ENCODE measurements around the gene SLC35F1. TPM values are rescaled to one million over a fixed set of nuclear protein-coding genes. Genes with fewer than 3 reads are reported as not detected.

Gene SLC35F1
- total RNA-seq, 1 donor from 2014 or later = 22.4 TPM

DNA sequence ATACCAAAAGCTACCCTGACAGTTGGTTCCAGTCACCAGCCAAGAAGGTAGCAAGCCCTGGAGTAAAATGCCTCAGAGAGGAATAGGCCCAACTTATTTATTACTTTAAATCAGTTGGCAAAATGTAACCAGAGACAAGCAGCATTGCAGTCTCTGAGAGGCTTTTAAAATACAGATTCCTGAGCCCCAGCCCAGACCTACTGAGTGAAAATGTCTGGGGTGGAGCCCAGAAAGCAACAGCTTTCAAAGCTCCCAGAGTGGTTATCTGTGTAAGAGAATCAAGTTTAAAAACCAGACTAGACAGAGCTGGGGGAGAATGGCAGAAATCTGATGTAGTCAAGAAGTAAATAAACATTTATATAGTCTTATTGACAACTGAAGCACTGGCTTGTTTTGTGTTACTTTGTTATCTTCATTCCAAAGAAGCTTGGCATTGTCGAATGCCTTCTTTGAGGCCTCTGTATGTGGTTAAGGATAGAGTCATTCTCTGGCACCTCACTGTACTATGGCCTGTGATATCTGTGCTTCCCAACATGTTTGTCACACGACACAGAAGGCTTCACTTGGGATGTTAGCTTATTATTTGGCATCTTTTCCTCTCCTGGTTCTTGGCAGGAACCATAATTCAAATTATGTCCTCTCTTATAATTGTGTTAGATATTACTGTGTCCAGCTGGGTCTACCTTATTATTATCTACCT, 313.5 kb downstream of the SLC35F1 start:
- H3K36me3 Mint-ChIP-seq (ENCODE audit: unreplicated experiment) = no peaks in the 10 kb centered on the region
- no peak overlapping the region for H3K4me3 Mint-ChIP-seq (ENCODE audit: unreplicated experiment)
- DNase-seq = no peak
- peaks cover 3% of the 10 kb centered on the region for H3K9me3 Mint-ChIP-seq (ENCODE audit: unreplicated experiment)
- peaks cover 6% of the 10 kb centered on the region for H3K4me1 Mint-ChIP-seq (ENCODE audit: low read depth, unreplicated experiment)
- no peaks in the 10 kb centered on the region for H3K27me3 Mint-ChIP-seq (ENCODE audit: unreplicated experiment)
- no peak overlapping the region for H3K27ac Mint-ChIP-seq (ENCODE audit: unreplicated experiment)
- no peak for TF ChIP-seq CTCF (IDR thresholded peaks at IDR 0.05; ENCODE audit: partially characterized antibody, unreplicated experiment)

DNA sequence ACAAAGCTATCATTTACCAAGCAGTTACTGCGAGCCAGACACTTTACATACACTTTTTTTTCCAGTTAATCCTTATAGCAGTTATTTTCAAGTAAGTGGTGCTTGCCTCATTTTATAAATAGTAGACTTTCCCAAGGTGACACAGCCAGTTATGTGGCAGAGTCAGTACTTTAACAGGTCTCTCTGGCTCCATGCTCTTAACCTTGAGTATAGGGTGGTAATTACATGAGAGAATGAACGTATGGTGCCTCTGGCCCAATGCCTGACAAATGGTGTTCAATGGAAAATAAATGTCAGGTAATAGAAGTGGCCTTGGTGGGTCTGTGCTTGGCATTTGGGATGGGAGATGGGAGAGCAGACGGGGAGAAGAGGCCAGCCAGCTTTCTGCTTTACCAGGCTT, 316.3 kb downstream of the SLC35F1 start:
- Mint-ChIP-seq H3K27ac (ENCODE audit: unreplicated experiment) (no peak overlapping the region), H3K36me3 (ENCODE audit: unreplicated experiment) (no peaks in the 10 kb centered on the region), H3K4me3 (ENCODE audit: unreplicated experiment) (no peak overlapping the region), H3K4me1 (ENCODE audit: low read depth, unreplicated experiment) (peaks cover 6% of the 10 kb centered on the region), H3K9me3 (ENCODE audit: unreplicated experiment) (peaks cover 6% of the 10 kb centered on the region), H3K27me3 (ENCODE audit: unreplicated experiment) (no peaks in the 10 kb centered on the region)
- no peak for DNase-seq
- TF ChIP-seq CTCF (IDR thresholded peaks at IDR 0.05; ENCODE audit: partially characterized antibody, unreplicated experiment) = no peak

- TF ChIP-seq CTCF (IDR thresholded peaks at IDR 0.05; ENCODE audit: partially characterized antibody, unreplicated experiment) = no peak
- Mint-ChIP-seq H3K36me3 (ENCODE audit: unreplicated experiment) (no peaks in the 10 kb centered on the region), H3K27ac (ENCODE audit: unreplicated experiment) (no peak overlapping the region), H3K4me1 (ENCODE audit: low read depth, unreplicated experiment) (no peaks in the 10 kb centered on the region), H3K27me3 (ENCODE audit: unreplicated experiment) (no peaks in the 10 kb centered on the region), H3K4me3 (ENCODE audit: unreplicated experiment) (no peak overlapping the region), H3K9me3 (ENCODE audit: unreplicated experiment) (peaks cover 3% of the 10 kb centered on the region)
- no peak for DNase-seq
These were observed 321.8 kb downstream of the SLC35F1 start for GRCh38 chr6:118228886-118229285.

GRCh38 chr6:118240878-118241528, 333.9 kb downstream of the SLC35F1 start:
- no peak for TF ChIP-seq CTCF (IDR thresholded peaks at IDR 0.05; ENCODE audit: partially characterized antibody, unreplicated experiment)
- Mint-ChIP-seq H3K27me3 (ENCODE audit: unreplicated experiment) (peaks cover 3% of the 10 kb centered on the region), H3K9me3 (ENCODE audit: unreplicated experiment) (peaks cover 4% of the 10 kb centered on the region), H3K4me3 (ENCODE audit: unreplicated experiment) (no peak overlapping the region), H3K27ac (ENCODE audit: unreplicated experiment) (no peak overlapping the region), H3K36me3 (ENCODE audit: unreplicated experiment) (no peaks in the 10 kb centered on the region), H3K4me1 (ENCODE audit: low read depth, unreplicated experiment) (peaks cover 14% of the 10 kb centered on the region)
- no peak for DNase-seq

DNA sequence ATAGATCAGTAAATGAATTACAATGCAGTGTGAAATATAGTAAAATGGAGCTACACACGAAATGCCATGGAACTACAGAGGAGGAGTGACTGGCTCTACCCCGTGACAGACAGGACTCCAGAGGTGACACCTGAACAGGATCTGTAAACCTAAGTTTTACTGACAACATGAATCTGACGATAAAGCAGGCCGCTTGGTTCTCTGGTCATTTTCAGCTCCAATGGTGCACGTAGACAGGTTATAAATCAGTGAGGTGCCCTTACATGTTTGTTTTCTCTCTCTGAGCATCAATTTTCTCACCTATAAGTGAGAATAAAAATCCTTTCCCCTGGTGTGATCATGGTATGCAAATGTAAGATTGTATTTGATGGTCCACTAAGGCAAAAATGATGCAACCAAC, 339.3 kb downstream of the SLC35F1 start:
- Mint-ChIP-seq H3K36me3 (ENCODE audit: unreplicated experiment) (peaks cover 6% of the 10 kb centered on the region), H3K4me1 (ENCODE audit: low read depth, unreplicated experiment) (peaks cover 23% of the 10 kb centered on the region), H3K27me3 (ENCODE audit: unreplicated experiment) (peaks cover 3% of the 10 kb centered on the region), H3K9me3 (ENCODE audit: unreplicated experiment) (peaks cover 4% of the 10 kb centered on the region), H3K27ac (ENCODE audit: unreplicated experiment) (no peak overlapping the region), H3K4me3 (ENCODE audit: unreplicated experiment) (no peak overlapping the region)
- DNase-seq = no peak
- no peak for TF ChIP-seq CTCF (IDR thresholded peaks at IDR 0.05; ENCODE audit: partially characterized antibody, unreplicated experiment)

Data from glutamatergic neuron (in vitro differentiated cells).